Measurements from ENCODE around the gene BICRAL. TPM values are rescaled to one million over a fixed set of nuclear protein-coding genes. Genes with fewer than 3 reads are reported as not detected.
"Not testable (repeated sequence)": the region's sequence is repeated elsewhere in the genome, so short reads cannot be mapped to it uniquely, and the experiment has no call there.

BICRAL gene
- total RNA-seq, 1 donor = 13.0 TPM

DNA sequence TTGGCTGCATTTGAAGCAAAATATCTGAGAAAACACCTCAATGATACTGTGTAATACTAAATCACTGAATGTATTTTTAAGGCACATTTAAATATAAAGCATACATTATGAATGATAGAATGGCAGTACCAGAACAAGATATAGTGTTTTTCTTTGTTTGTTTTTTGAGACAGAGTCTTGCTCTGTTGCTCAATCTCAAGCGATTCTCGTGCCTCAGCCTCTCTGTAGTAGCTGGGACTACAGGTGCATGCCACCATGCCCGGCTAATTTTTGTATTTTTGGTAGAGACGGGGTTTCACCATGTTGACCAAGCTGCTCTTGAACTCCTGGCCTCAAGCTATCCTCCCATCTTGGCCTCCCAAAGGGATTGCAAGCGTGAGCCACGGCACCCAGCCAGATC, 2.3 kb upstream of the BICRAL start:
- Histone ChIP-seq H3K27me3 (ENCODE audit: insufficient read depth, low read length) (no peaks in the 10 kb centered on the region), H3K9me3 (ENCODE audit: low read depth, low read length) (no peaks in the 10 kb centered on the region), H3K4me1 (ENCODE audit: insufficient read depth, low read length) (peaks cover 40% of the 10 kb centered on the region), H3K4me3 (ENCODE audit: low read length) (no peak overlapping the region)

DNA sequence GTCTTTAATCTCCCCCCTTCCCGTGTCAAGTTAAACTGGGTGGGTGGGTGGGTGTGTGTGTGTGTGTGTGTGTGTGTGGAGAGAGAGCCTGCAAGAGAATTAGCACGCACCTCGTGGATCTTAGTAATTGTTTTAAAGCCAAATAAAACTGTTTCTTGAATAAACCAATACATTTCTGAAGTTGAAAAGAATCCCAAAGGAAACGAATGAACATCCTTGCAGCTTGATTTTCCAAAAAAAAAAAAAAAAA, 381 bp upstream of the BICRAL start:
- Histone ChIP-seq H3K27me3 (ENCODE audit: insufficient read depth, low read length) (no peaks in the 10 kb centered on the region), H3K4me1 (ENCODE audit: insufficient read depth, low read length) (peaks cover 41% of the 10 kb centered on the region), H3K4me3 (ENCODE audit: low read length) (peak overlapping the region; percentile 96), H3K9me3 (ENCODE audit: low read depth, low read length) (no peaks in the 10 kb centered on the region)

DNA sequence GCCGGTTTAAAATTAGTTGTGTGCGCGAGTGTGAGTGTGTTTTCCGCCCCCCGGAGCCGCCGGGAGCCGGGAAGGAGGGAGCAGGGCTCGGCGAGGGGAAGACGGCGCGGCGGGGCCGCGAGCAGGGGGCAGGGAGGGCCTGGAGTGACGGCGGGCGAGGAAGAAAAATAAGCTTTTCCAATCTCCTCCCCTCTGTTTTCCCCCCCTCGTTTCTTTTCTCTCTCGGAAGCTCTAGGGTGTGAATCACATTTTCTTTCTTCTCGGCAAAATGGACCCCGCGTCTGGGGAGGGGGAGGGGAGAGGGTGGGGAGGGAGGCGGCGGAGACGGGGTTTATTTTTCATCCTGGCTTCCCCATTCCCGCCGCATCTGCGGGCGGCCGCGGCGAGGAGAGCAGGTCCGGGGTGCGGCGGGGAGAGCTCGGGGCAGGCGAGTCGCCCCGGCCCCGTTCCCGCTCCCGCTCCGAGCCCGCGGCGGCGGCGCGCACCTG, 881 bp downstream of the BICRAL start:
- H3K9me3 ChIP-seq (ENCODE audit: low read depth, low read length) = no peaks in the 10 kb centered on the region
- H3K4me3 ChIP-seq (ENCODE audit: low read length) = peak overlapping the region; percentile 96
- H3K4me1 ChIP-seq (ENCODE audit: insufficient read depth, low read length) = peaks cover 42% of the 10 kb centered on the region
- H3K27me3 ChIP-seq (ENCODE audit: insufficient read depth, low read length) = no peaks in the 10 kb centered on the region

DNA sequence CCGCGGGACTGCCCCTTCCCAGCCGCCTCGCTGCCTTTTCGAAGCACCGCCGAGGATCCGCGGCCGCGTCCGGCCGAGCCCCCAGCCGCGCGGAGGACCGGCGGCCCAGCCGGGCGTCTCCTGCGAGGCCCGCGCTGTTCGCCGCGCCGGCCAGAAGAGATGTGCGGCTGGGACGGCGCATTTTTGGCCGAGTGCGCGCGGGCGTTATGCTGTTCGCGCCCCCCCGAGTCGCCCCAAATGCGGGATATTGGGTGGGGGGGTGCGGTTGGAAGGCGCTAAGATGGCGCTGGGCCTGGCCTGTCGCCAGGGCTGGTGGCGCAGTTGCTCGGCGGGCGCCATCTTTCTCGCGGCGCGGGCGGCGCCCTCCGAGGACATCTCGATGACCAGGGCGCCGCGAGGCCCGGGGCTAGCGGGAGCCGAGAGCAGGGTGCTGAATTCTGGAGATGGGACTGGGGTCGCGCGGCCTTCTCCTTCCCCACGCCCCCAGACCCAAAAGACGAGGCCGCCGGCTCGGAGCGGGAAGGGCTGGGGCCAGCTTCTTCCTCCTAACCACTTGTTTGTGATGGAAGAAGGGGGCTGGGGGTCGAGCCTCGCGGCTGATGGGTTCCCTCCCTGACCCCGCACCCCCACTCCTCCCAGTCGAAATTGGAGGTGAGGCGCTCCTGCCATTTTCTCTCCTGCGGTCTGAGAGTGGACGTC, 1.5 kb downstream of the BICRAL start:
- peaks cover 48% of the 10 kb centered on the region for H3K4me1 ChIP-seq (ENCODE audit: insufficient read depth, low read length)
- H3K4me3 ChIP-seq (ENCODE audit: low read length) = peak overlapping the region; percentile 96
- H3K27me3 ChIP-seq (ENCODE audit: insufficient read depth, low read length) = no peaks in the 10 kb centered on the region

DNA sequence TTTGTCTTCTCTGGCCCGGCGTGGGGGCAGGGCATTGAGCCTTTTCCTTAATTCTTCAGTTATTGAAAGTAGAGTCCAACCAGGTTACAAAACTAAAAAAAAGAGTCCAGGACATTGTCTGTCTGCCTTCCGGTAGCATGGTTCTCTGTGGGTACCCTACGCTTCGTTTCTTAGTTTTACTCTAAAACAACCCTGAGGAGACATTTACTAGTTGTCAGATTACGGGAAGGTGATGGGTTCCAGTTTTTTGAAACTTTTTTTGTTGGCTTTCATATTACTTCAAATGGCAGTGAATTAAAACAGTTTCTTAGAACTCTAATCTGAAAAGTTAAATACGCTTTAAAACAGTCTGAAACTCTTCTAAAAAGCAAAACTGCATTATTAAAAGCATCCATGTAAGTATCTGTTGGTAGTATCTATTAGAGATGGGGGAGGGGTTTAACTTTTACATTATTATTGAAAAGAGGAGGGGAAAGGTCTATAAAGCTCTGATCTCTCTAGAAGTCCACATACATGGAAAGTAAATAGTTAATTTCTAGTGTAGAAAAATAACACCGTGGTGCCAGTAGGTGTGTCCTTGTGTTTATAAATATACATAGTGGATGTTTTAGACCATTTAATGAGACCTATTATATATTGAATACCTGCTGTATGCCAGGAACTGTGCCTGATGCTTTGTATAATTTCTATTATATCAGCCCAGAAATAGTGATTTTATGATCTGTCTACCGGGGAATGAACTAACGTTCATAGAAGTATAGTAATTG, 2.2 kb downstream of the BICRAL start:
- Histone ChIP-seq H3K9me3 (ENCODE audit: low read depth, low read length) (no peaks in the 10 kb centered on the region), H3K4me3 (ENCODE audit: low read length) (peak overlapping the region; percentile 96), H3K27me3 (ENCODE audit: insufficient read depth, low read length) (no peaks in the 10 kb centered on the region), H3K4me1 (ENCODE audit: insufficient read depth, low read length) (peaks cover 56% of the 10 kb centered on the region)

More for the DNA sequence above, 1.5 kb downstream of the BICRAL start:
- H3K9me3 ChIP-seq (ENCODE audit: low read depth, low read length) = no peaks in the 10 kb centered on the region

DNA sequence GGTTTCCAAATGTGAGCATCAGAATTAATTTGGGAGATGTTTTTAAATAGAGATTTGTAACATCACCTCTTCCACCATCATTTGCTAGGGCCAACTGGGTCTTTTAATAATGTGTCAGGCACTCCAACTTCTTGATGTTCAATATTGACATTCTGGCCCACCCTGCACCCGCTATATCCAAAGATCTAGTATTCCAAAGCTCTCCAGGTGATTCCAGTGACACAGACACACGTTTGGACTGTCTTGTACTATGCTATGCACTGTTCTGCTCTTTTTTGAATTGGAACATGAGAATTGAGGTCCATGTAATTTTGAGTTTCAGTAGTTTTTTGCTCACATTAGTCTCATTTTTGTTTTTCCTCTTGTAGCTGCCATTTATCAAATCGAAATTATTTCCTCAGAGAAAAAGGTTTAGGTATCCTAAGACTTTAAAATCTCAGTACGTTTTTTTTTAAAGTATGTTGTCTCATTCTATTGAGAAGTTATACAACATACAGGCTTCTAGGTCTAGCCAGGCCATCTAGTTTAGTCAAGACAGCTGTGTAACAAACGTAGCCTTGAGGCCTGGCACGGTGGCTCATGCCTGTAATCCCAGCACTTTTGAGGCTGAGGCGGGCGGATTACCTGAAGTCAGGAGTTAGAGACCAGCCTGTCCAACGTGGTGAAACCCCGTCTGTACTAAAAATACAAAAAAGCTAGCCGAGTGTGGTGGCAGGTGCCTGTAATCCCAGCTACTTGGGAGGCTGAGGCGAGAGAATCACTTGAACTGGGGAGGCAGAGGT, 3.1 kb downstream of the BICRAL start:
- Histone ChIP-seq H3K4me1 (ENCODE audit: insufficient read depth, low read length) (peaks cover 60% of the 10 kb centered on the region), H3K4me3 (ENCODE audit: low read length) (peak overlapping the region; percentile 96), H3K9me3 (ENCODE audit: low read depth, low read length) (no peaks in the 10 kb centered on the region), H3K27me3 (ENCODE audit: insufficient read depth, low read length) (no peaks in the 10 kb centered on the region)

DNA sequence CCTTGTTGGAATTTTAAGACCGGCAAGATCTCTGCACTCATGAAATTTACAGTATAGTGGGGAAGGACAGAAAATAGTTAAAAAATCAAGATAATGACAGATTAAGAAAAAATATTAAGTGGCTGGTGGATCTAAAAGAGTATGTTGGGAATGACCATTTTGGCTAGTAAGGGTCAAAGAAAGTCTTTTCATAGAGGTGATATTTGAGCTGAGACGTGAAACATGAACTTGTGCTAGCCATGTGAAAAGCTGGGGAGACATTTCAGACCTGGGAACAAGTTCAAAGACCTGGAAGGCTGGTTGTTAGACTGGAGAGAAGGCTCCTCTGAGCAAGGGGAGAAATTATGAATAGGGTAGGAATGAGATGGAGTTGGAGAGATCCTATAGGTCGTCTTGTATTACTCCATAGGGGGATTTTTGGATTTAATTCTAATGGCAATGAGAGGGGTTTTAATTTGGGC, 4.7 kb downstream of the BICRAL start:
- Histone ChIP-seq H3K9me3 (ENCODE audit: low read depth, low read length) (no peaks in the 10 kb centered on the region), H3K4me3 (ENCODE audit: low read length) (no peak overlapping the region), H3K4me1 (ENCODE audit: insufficient read depth, low read length) (peaks cover 67% of the 10 kb centered on the region), H3K27me3 (ENCODE audit: insufficient read depth, low read length) (no peaks in the 10 kb centered on the region)

DNA sequence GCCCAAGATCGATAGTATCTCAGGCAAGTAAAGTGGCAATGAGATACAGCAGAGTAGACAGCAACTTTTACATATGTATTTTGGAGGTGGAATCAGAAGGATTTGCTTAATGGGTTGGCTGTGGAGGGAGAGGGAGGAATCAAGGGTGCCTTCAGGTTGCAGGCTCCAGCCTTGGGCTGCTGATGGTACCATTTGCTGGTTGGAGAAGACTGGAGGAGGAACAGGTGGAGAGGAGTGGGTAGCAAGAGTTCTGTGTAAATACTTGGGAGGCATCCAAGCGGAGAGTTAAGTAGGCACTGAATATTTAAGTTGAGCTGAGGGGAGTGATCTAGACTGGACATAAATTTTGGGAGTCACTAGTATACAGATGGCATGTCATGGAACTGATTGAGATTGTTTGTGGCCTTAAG, 5.2 kb downstream of the BICRAL start:
- no peaks in the 10 kb centered on the region for H3K9me3 ChIP-seq (ENCODE audit: low read depth, low read length)
- H3K27me3 ChIP-seq (ENCODE audit: insufficient read depth, low read length) = no peaks in the 10 kb centered on the region
- H3K4me3 ChIP-seq (ENCODE audit: low read length) = no peak overlapping the region
- H3K4me1 ChIP-seq (ENCODE audit: insufficient read depth, low read length) = peaks cover 67% of the 10 kb centered on the region

DNA sequence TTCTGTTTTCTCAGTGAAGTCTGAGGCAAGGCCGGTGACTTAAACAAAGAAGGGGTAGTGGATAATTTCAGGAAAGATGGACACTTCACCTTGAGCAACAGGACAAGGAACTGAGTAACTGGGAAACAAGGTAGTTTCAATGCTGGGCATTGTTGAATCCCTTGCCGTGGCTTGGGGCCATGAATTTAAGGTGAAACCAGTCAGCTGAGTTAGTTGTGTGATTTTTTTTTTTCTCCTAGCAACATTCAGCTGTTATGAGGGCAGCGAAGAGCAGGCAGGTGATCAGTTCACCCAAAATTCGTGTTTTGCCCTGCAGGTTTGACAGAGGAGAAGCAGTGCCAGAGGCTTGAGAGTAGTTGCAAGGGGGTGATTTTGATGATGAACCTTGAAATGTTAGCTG, 6.8 kb downstream of the BICRAL start:
- H3K9me3 ChIP-seq (ENCODE audit: low read depth, low read length) = no peaks in the 10 kb centered on the region
- H3K27me3 ChIP-seq (ENCODE audit: insufficient read depth, low read length) = no peaks in the 10 kb centered on the region
- peaks cover 67% of the 10 kb centered on the region for H3K4me1 ChIP-seq (ENCODE audit: insufficient read depth, low read length)
- H3K4me3 ChIP-seq (ENCODE audit: low read length) = no peak overlapping the region

DNA sequence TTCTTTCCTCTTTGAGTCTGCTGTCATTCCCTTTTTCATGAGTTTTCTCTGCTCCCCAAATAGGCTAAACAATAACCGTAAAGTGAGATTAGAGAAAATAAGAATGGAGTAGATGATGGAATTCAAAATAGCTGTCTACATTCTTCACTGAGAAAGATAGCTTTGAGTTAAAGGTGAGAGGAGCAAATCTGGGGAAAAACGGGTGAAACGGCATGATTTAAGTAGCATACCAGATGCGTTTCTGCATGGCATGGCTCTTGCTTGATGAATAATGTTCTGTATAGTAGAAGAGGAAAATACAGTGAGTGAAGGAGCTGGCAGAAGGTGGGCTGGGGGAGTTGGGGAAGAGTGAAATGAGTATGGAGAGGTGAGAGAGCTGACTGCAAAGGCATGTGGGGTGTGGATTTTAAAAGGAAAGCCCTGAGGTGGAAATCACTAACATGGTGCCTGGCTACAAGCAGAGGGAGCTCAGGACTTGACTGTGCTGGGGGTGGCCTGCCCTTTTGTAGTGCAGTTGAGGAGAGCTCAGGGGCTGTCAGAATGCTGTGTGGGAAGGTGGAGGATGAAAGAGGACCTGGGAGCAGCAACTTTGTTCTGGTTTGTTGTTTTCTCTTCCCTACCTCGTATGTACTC, 8.8 kb downstream of the BICRAL start:
- no peaks in the 10 kb centered on the region for H3K9me3 ChIP-seq (ENCODE audit: low read depth, low read length)
- no peak overlapping the region for H3K4me3 ChIP-seq (ENCODE audit: low read length)
- peaks cover 54% of the 10 kb centered on the region for H3K4me1 ChIP-seq (ENCODE audit: insufficient read depth, low read length)
- no peaks in the 10 kb centered on the region for H3K27me3 ChIP-seq (ENCODE audit: insufficient read depth, low read length)

DNA sequence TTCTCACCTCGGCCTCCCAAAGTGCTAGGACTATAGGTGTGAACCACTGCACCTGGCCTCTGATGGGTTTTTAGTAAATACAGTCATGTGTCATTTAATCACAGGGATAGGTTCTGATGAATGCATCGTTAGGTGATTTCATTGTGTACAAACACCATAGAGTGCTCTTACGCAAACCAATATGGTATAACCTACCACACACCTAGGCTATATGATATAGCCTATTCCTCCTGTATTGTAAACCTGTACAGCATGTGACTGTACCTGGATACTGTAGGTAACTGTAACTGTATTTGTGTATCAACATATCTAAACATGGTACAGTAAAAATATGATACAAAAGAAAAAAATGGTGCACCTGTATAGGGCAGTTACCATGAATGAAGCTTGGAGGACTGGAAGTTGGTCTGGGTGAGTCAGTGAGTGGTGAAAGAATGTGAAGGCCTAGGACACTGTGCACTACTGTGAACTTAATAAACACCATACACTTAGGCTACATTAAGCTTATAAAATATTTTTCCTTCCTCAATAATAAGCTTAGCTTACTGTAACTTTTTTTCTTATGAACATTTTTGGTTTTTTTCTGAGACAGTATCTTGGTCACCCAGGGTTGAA, 10.0 kb downstream of the BICRAL start:
- H3K4me3 ChIP-seq (ENCODE audit: low read length) = no peak overlapping the region
- no peaks in the 10 kb centered on the region for H3K27me3 ChIP-seq (ENCODE audit: insufficient read depth, low read length)
- H3K4me1 ChIP-seq (ENCODE audit: insufficient read depth, low read length) = peaks cover 43% of the 10 kb centered on the region
- H3K9me3 ChIP-seq (ENCODE audit: low read depth, low read length) = no peaks in the 10 kb centered on the region

DNA sequence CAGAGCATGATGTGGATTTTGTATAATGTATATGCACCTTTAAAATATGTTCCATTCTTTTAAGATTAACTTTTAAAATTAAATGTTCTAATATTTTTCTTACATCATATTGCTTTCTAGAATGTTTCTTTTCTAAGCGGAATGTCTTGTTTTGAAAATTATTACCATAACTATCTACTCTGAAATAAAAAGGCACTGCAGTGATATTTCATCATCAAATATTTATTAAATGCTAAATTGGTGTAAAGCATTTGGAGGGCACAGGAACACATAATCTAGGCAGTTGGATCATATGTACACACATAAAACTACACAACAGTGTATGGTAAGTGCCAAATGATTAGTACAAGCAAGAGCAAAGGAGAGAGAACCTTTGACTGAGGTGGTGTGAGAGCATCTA, 13.8 kb downstream of the BICRAL start:
- Histone ChIP-seq H3K4me3 (ENCODE audit: low read length) (no peak overlapping the region), H3K27me3 (ENCODE audit: insufficient read depth, low read length) (no peaks in the 10 kb centered on the region), H3K9me3 (ENCODE audit: low read depth, low read length) (no peaks in the 10 kb centered on the region), H3K4me1 (ENCODE audit: insufficient read depth, low read length) (peaks cover 5% of the 10 kb centered on the region)

DNA sequence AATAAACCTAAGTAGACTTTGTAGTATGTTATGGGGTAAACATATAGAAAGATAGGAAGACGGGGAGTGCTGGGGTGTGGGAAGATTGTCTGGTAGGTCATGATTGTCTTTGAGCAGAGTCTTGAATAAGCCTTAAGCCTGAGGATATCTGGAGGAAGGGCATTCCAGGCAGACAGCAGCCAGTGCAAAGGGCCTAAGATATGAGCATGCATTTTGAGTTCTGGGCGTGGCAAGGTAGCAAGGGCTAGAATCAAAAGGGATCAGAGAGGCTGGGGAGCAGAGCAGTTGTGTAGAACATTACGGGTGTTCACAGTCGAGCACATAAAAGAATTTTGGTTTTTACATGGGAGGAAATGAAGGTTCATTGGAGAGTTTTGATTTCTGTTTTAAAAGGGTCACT, 14.3 kb downstream of the BICRAL start:
- no peak overlapping the region for H3K4me3 ChIP-seq (ENCODE audit: low read length)
- H3K4me1 ChIP-seq (ENCODE audit: insufficient read depth, low read length) = no peaks in the 10 kb centered on the region
- no peaks in the 10 kb centered on the region for H3K27me3 ChIP-seq (ENCODE audit: insufficient read depth, low read length)
- H3K9me3 ChIP-seq (ENCODE audit: low read depth, low read length) = no peaks in the 10 kb centered on the region

DNA sequence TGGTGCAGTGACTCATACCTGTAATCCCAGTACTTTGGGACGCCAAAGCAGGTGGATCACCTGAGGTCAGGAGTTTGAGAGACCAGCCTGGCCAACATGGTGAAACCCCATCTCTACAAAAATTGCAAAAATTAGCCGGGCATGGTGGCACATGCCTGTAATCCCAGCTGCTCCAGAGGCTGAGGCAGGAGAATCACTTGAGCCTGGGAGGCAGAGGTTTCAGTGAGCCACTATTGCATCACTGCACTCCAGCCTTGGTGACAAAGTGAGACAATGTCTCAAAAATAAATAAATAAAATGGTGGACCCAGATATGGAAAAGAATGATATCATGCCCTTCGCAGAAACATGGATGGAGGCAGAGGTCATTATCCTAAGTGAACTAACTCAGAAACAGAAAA, 15.8 kb downstream of the BICRAL start:
- not testable (repeated sequence) for H3K4me1 ChIP-seq (ENCODE audit: insufficient read depth, low read length); H3K27me3 ChIP-seq (ENCODE audit: insufficient read depth, low read length); H3K9me3 ChIP-seq (ENCODE audit: low read depth, low read length); H3K4me3 ChIP-seq (ENCODE audit: low read length)
